HG02588 (cell line): Measurements from ENCODE around the gene KRT71.

Experiments used
- ATAC-seq: cut with Tn5 transposase; IDR thresholded peaks from one replicate; pipeline ENCODE4 v1.9.1; 2021; ENCODE audit warnings: mild to moderate bottlenecking, moderate library complexity; ENCODE audit not compliant: unreplicated experiment

The KRT71 gene

GRCh38 chr12:52540531-52540930 is 12.4 kb downstream of the KRT71 start:
- no peak for ATAC-seq

- no peak for ATAC-seq
Measured at GRCh38 chr12:52539821-52540173, 13.1 kb downstream of the KRT71 start.

- no peak for ATAC-seq
Measured at GRCh38 chr12:52539083-52539820, 13.7 kb downstream of the KRT71 start.

- ATAC-seq: no peak
Measured at GRCh38 chr12:52537101-52537500, 15.8 kb downstream of the KRT71 start.

- no peak for ATAC-seq
Measured at GRCh38 chr12:52535574-52535973, 17.4 kb downstream of the KRT71 start.

- no peak for ATAC-seq
Measured at GRCh38 chr12:52534482-52534881, 18.5 kb downstream of the KRT71 start.

GRCh38 chr12:52533686-52534470 is 19.1 kb downstream of the KRT71 start:
- ATAC-seq: no peak

- no peak for ATAC-seq
Measured at GRCh38 chr12:52532636-52533035, 20.3 kb downstream of the KRT71 start.

- ATAC-seq: no peak
Measured at GRCh38 chr12:52531566-52532300, 21.2 kb downstream of the KRT71 start.

GRCh38 chr12:52530905-52531304 is 22.0 kb downstream of the KRT71 start:
- no peak for ATAC-seq

- ATAC-seq: no peak
Measured at GRCh38 chr12:52530366-52530765, 22.6 kb downstream of the KRT71 start.

GRCh38 chr12:52529846-52530245 is 23.1 kb downstream of the KRT71 start:
- ATAC-seq: no peak

GRCh38 chr12:52529417-52529816 is 23.5 kb downstream of the KRT71 start:
- no peak for ATAC-seq

GRCh38 chr12:52528641-52529143 is 24.3 kb downstream of the KRT71 start:
- ATAC-seq: no peak

GRCh38 chr12:52527121-52527800 is 25.7 kb downstream of the KRT71 start:
- no peak for ATAC-seq

- no peak for ATAC-seq
Measured at GRCh38 chr12:52526511-52526951, 26.4 kb downstream of the KRT71 start.

- ATAC-seq: no peak
Measured at GRCh38 chr12:52525661-52526499, 27.1 kb downstream of the KRT71 start.

GRCh38 chr12:52524898-52525591 is 27.9 kb downstream of the KRT71 start:
- ATAC-seq: no peak

- no peak for ATAC-seq
Measured at GRCh38 chr12:52524241-52524897, 28.6 kb downstream of the KRT71 start.
